Amygdala (tissue), 56 donors: ENCODE measurements around the gene FKBP4.

Experiments used
- DNase-seq, 56 donors: peaks; one replicate each; lab custom pipeline; 2025; lab: John Stamatoyannopoulos, UW

The FKBP4 gene

GRCh38 chr12:2811801-2812200 lies 17.0 kb downstream of the FKBP4 start:
- DNase-seq: no peak

DNA sequence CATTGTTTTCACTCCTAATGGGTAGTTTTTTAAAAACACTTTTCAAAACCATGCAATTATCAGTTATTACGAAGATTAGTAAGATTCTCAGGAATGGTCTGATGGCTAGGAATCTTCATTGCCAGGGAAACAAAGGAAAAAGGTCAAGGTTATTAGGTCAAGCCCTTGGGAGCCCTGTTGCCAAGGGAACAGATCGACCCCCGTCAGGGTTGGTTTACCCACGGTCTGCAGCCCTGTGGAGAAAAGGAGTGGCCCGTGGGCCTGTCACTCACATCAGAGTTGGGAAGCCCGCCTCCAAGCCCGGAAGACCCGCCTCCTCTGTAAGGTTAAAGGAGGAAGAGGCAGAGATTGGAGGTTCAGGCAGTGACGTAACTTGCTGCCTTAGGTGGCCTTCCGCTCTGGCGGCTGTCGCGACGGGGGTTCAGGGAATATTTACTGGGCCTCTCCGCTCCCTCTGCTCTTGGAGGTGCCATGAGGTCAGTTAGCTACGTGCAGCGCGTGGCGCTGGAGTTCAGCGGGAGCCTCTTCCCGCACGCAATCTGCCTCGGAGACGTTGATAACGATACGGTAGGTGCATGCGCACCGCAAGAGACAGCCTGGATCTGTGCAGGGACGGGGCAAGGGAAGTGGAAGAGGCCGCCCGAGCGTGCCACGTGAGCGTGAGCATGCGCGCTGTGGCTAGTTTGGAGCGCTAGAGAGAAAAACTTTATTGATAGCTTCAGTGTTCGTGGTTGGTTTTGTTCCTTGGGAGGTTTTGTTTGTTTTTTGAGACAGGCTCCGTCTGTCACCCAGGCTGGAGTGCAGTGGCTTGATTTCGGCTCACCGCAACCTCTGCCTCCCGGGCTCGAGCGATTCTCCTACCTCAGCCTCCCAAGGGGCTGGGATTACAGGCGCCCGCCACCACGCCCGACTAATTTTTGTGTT lies 17.8 kb downstream of the FKBP4 start, which contains the start of gene ITFG2:
Gene ITFG2, plus strand, starts transcription at position 379 of the 924 bp plus-strand sequence. Its CDS starts 93 bp downstream, at position 472.
- peak; percentile 93 to 100 (median 98) for DNase-seq

DNA sequence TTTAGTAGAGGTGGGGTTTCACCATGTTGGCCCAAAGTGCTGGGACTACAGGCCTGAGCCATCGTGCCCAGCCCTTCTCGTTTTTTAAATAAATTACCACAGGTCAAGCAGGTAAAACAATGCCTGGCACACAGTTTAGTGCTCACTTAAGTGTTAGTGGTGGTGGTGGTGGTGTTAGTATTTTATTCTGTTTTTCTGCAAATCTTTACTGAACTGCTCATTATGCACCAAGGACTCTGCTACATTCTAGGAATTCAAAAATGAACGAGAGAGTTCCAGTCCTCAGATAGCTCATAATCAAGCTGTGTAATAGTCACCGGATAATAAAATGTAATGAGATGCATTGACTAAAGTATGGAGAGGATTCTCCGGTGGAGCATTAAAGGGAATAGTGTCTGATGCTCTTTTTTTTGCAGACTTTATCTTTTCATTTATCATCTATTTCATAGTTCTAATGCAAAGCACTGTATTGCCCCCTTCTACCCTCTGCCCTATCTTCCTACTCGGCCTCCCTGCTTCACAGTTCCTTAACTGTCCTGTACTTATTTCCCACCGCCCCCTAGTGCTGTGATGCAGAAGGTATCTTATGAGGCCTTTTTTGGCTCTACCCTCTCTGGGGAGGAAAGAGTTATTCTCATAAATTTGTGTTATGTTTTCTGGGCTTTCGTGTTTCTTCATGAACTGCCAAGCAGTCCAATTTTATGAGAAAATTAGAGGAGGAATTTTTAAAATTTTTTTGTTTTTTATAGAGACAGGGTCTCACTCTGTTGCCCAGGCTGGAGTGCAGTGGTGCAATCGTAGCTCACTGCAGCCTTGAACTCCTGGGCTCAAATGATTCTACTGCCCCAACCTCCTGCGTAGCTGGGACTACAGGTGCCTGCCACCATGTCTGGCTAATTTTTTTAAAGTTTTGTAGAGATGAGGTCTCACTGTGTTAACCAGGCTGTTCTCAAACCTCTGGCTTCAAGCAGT lies 18.7 kb downstream of the FKBP4 start:
- DNase-seq: peak in 10 of 56 donors; percentile 5 to 36 (median 14)

DNA sequence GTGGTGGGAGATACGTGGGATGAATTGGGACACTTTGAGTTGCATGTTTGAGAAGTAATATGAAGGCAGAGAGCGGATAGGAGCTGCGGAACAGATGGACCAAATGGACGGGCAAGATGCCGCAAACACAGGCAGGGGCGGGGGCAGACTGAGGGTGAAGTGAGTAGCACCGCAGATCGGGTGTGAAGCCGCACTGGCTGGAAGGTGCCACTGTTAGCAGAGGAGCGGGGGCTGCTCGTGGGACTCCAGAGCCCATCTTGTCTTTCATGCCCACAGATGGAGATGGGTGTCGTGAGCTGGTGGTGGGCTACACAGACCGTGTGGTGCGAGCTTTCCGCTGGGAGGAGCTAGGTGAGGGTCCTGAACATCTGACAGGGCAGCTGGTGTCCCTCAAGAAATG lies 25.0 kb downstream of the FKBP4 start:
- DNase-seq: no peak

DNA sequence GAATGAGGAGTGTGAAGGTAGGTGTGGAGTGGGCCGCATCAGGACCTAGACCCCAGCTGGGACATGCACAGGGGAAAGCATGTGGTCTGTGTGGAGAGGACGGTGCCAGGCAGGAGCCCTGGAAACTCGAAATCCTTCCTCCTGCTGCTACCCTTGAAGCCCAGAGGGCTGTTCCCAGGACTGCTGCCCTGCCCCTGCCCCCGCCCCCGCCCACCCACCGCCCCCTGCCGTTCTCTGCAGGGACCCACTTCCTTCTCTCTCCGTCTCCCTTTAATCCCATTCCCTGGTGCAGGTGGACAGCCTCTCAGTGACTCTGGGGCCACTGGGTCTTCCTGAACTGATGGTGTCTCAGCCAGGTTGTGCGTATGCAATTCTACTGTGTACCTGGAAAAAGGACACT lies 25.7 kb downstream of the FKBP4 start:
- DNase-seq: no peak

GRCh38 chr12:2823483-2823882 lies 28.7 kb downstream of the FKBP4 start:
- no peak for DNase-seq

DNA sequence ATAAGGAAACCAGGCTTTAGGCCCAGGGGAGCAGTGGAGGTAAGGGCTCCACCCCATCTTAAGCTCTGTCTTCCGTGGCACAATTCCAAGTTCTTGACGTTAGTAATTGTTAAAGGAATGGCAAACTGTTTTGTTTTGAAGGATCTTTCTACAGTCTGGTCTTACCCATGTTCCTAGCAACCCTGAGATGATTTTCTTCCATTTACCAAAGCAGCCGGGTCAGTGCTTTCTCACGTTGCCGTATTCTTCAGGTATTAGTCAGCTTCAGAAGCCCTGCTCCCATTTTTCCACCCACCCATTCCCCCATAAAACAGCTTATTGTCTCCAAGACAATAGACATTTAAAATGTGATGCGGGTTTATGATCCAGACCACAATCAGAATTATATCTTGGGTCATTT lies 29.8 kb downstream of the FKBP4 start:
- no peak for DNase-seq

- peak in 5 of 56 donors; percentile 3 to 35 (median 21) for DNase-seq
These were observed 30.4 kb downstream of the FKBP4 start for GRCh38 chr12:2825132-2825531.

- DNase-seq: no peak
These were observed 31.3 kb downstream of the FKBP4 start for GRCh38 chr12:2826036-2826435.

DNA sequence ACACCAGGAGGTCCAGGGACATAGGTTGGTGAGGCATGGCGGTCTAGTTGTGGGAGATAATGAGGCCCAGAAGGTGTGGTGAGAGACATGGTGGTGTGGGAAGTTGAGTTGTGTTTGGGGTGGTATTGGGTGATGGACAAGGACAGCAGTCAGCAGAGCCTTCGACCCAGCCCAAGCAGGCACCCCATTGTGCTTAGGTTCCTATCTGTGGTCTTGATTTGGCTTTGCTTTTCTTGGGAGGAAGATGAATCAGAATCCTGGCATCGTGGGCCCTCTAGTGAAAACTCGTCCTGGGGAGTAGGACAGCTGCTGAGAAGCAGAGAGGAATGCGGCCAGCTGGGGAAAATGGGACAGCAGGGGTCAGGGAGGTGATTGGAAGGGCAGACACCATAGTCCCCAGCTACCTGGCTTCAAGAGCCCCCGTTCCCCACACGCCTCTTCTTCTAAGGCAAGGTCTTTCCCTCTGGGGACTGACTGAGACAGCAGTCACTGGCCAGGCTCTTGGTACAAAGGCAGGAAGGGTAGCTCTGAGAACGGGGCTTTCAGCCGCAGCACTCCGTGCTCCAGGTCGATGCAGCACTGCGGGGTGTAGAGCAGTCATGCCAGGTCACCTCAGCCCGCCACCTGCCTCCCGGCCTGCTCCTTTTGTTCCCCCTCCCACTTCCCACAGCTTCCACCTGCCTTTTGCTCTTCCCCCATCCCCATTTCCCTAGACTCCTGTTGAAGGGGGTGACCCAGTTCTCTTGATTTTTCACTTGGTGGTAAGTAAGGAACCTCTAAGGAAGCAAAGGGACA lies 32.1 kb downstream of the FKBP4 start:
- no peak for DNase-seq

DNA sequence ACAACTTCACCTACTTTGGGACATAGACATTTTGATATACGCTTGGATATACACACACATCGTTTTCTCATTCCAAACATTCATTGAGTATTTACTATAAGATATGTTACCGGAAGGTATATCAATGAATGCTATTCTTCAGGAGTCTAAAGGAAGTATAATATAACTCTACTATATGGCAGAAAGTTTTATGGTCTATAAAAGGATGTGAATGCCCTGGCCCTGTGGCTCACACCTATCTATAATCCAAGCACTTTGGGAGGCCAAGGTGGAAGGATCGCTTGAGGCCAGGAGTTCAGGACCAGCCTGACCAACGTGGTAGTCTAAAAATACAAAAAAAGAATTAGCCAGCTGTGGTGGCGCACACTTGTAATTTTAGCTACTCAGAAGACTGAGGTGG lies 34.5 kb downstream of the FKBP4 start:
- DNase-seq: no peak

DNA sequence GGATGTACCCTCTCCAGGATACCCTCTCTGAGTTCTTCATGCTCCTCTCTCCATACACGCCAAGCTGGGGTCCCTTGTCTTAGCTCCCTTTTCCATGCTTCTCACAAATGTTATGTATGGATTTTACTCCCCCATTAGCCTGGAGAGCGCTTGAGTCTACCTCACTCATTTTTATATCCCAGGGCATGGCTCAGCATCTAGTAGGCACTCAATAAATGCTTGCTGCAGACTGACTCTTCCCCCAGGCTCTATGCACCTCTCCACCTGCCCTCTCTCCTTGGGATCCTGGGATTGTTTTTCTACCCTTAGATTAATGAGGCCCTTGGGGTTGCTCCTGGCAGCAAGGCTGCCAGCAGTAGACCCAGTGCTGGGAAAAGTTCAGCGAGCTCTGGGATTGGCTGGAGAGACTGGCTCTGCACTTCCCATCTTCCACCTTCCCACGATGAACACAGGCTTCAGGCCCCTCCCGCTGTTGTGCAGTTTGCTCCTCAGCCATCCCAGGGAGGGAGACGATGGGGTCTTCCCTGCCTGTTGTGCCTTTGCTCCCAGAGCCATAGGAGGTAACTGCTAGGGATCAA lies 37.9 kb downstream of the FKBP4 start:
- DNase-seq: no peak

- DNase-seq: peak in 1 of 56 donors; percentile 5
These were observed 38.6 kb downstream of the FKBP4 start for GRCh38 chr12:2833327-2833726.

GRCh38 chr12:2833810-2834209 lies 39.0 kb downstream of the FKBP4 start:
- no peak for DNase-seq

- DNase-seq: peak in 51 of 56 donors; percentile 14 to 79 (median 53)
These were observed 40.1 kb downstream of the FKBP4 start, which contains the start of gene NRIP2 for GRCh38 chr12:2834581-2835491. TSS of gene NRIP2 (minus strand) at chr12:2835035. CDS start at chr12:2834983, 52 bp downstream.

- DNase-seq: no peak
These were observed 41.1 kb downstream of the FKBP4 start for GRCh38 chr12:2835691-2836403.

DNA sequence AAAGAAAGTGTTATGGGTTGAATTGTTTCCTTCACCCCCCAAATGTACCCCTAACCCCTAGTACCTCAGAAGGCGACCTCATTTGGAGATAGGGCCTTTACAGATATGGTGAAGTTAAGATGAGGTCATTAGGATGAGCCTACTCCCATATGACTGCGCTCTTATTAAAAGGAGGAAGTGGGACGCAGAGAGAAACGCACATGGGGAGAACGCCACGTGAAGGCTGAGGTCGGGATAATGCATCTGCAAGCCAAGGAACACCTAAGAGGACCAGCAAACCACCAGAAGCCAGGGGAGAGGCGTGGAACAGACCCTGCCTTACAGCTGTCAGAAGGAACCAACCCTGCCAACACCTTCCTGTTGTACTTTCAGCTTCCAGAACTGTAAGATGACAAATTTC lies 41.8 kb downstream of the FKBP4 start:
- no peak for DNase-seq
